D341Med (cell line): Measurements from ENCODE around the gene GNAL.
A peak's percentile ranks its signal among the peaks of the same experiment; 100 is the strongest.
"Not testable (repeated sequence)": the region's sequence is repeated elsewhere in the genome, so short reads cannot be mapped to it uniquely, and the experiment has no call there.

Source experiments
- DNase-seq: peaks from one replicate; pipeline ENCODE4 v3.0.0; 2012; ENCODE audit warnings: low spot score

Gene GNAL

DNA sequence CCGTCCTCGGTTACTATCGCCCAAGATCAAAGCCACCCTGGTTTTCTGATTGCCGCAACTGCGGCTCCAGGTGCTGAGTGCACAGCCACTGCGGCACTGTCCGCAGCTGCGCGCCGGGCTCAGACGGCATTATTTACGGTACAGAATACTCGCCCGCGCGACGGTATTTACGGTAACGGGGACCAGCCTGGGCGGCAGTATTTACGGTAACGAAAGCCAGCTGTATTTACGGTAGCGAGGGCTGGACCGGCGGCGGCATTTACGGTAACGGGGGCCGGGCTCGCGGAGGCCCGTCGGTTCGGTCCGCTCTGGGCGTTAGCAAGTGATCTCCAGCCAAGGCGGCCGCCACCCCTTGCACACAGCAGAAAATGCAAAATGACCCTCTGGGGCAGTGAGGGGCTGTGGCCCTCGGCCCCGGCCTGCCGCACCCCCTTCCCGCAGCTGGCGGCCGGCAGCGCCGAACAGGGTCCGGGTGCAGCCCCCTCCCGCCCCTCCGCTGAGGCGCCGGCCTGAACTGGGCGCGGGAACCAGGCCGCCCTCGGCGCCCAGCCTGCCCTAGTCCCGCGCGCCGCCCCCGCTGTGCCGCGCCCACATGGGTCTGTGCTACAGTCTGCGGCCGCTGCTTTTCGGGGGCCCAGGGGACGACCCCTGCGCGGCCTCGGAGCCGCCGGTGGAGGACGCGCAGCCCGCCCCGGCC lies at the start of gene GNAL:
Gene GNAL, plus strand, starts transcription at position 293 of the 697 bp plus-strand sequence. Its CDS starts 300 bp downstream, at position 593.
- peak; percentile 89 for DNase-seq

DNA sequence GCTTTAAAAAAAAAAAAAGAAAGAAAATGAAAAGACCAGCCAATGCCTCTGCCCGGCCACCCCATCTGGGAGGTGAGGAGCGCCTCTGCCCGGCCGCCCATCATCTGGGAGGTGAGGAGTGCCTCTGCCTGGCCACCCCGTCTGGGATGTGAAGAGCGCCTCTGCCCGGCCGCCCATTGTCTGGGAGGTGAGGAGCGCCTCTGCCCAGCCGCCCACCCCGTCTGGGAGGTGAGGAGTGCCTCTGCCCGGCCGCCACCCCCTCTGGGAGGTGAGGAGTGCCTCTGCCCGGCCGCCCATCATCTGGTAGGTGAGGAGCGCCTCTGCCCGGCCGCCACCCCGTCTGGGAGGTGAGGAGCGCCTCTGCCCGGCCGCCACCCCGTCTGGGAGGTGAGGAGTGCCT lies 41.8 kb upstream of the GNAL start:
- not testable (repeated sequence) for DNase-seq

DNA sequence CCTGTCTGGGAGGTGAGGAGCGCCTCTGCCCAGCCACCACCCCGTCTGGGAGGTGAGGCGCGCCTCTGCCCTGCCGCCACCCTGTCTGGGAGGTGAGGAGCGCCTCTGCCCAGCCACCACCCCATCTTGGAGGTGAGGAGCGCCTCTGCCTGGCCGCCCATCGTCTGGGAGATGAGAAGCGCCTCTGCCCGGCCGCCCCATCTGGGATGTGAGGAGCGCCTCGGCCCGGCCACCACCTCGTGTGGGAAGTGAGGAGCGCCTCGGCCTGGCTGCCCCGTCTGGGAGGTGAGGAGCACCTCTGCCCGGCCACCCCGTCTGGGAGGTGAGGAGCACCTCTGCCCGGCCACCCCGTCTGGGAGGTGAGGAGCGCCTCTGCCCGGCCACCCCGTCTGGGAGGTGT lies 41.3 kb upstream of the GNAL start:
- DNase-seq = not testable (repeated sequence)

DNA sequence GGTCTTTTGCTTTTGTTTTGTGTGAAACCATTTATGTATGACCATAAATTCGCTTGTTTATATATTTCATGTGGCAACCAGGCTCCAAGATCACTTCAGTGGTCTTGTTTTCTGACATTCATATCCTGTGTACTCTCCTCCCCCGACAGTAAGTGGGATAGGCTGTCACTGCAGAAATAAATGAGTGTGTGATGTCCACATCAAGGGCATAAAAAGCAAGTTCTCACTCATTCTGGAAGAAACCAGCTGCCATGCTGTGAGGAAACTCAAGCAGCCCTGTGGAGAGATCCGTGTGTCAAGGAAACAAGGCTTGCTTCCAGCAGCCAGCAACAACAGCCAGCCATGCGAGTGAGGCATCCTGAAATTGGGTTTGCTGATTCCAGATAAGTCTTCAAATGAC lies 39.2 kb upstream of the GNAL start:
- no peak for DNase-seq

DNA sequence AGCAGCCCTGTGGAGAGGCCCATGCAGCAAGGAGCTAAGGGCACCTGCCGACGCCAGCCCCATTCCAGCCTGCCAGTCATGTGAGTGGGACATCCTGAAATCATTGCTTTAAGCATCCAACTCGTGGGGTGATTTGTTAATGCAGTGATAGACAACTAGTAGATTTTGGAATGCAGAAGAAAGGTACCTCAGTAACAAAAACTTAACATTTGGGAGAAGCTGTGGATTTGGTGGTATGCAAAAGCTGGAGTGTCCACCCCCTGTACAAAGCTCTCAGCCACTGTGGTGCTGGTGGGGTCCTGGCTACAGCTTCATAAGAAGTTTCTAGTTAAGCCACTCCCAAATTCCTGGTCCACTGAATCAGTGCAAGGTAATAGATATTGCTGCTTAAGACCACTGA lies 37.2 kb upstream of the GNAL start:
- DNase-seq = no peak

DNA sequence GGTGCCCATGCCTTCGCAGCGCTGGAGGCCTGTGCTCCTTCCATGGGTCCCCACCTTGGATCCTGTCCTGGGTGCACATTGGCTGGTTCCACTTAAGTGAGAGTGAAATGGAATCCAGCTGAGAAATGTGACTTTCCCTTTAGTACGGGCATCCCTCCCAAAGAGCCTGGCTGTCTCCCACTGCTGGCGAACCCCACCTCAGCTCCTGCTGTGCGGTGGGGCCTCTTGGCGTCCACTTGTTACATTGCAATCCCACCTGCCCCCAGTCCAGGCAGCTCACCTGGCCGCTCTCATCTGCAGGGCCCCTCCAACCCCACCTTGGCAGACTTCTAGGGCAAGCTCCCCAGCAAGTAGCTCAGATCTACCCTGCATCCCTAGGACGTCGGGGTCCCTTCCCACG lies 35.5 kb upstream of the GNAL start:
- DNase-seq = peak; percentile 29

DNA sequence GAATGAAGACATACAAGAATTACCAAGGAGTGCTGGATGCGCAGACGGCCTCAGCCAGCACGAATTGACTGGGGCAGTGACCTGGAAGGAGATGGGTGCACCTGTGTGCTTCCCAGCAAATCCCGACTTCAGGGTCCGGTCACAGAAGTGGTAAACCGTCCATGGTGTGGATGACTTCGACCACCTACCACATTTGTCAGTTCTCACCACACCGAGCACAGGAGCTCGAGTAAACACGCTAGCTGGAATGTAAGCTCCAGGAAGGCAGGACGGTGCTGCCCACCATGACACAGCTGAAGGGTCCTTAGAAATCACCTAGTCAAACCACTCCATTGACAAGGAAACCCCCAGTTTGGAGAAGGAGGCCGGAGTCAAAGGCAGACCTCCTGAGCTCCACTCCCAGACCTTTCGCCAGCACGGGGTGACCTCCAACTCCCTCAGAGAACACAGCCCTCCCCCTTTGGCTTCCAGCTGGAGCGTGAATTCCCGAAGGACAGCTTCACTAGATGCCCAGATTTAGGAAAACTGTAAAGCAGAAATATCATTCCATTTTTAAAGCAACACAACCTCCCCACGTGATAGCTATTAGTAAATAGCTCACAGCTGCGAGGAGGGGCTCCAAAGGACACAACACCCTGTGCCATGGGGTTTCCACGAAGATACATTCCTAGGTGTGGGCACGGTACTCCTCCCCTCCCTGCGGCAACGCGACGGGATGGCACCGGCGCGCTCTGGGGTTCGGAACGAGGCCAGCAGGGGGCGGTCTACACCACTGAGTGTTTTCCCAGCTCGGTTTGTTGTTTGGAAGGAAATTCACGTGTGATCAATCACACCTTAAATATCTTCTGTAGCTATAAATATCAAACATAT lies 34.1 kb upstream of the GNAL start:
- DNase-seq = peak; percentile 80

DNA sequence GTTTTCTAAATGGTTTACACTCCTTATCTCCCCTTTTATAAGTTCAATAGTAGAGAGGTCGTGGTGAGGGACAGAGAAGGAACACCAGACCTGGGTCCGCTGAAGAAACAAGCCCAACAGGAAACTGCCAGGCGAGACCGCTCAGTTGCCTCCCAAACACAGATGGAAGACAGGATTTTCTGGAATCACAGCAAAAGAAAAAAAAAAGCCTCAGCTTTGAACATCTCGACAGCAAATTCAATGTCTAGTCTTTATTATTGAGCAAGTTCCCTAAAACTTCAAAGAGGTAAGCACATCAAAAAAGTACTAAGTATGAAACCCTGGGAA lies 33.5 kb upstream of the GNAL start:
- DNase-seq = no peak

DNA sequence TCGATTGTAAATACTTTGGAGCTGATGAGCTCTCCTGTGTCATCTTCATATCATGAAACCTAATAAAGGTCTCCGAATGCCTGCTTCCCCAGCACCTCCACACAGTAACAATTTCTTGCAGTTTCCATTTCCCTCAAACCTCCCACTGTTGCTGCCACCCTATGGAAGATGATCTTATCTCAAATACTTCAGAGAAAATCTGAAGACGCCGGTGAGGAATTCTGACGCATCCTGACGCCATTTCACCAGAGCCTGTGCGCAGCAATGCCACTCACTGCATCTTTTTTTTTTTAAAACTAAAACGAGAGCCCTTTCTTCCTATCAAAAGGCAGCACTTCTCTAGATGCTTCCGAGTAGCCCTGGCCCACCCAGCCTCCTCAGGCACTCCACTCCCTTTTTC lies 31.9 kb upstream of the GNAL start:
- DNase-seq = no peak

DNA sequence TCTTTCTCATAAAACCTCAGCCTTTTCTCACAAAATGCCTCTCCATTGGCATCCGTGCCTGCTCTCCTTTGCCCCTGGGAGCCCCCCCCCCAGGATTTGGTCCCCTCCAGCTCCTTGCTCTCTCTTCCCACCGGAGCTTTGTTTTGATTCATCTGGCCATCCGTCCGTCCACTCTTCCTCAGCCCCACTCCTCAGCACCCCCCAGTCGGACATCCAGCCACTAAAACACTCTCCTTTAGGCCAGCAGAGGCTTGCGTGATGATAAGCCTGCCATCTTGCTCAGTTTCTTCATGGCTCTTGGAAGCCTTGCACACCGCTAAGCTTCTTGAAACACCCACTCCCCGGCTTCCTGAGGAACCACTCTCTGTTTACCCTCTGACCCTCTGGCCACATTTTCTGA lies 31.5 kb upstream of the GNAL start:
- DNase-seq = peak; percentile 22

DNA sequence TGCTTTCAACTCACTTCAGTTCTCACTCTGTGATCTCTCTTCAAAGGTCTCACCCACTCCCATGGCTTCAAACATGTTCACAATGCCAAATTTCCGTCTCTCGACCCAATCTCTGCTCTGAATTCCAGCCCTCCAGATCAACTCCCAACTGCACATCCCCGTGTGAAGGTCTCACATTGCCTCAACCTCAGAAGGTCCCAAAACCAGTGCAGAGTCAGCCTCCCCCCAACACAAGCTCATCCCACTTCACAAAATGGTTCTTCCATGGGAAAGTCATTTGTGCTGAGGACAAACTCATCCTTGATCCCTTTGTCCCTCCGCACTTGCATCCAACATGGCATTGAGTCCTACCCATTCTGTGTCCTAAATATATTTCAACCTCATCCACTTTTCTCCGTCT lies 31.0 kb upstream of the GNAL start:
- DNase-seq = no peak

DNA sequence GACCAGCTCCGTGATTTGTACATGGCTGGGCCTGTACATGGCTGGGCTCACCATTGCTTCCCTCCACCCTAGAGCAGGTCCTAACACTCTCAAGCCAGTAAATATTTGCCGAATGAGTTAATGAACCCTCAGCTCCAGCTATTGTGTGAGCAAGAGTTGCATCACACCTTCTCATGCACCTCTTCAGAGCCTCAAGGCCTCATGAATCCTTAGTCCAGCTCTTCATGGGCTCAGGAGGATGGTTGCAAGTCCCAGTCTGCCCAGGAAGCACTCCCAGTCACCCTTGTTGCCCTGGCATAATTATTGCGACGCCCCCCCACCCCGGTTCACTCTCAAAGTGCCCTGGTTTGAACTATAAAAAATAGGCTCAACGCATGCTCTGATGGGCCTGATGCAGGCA lies 30.1 kb upstream of the GNAL start:
- no peak for DNase-seq

DNA sequence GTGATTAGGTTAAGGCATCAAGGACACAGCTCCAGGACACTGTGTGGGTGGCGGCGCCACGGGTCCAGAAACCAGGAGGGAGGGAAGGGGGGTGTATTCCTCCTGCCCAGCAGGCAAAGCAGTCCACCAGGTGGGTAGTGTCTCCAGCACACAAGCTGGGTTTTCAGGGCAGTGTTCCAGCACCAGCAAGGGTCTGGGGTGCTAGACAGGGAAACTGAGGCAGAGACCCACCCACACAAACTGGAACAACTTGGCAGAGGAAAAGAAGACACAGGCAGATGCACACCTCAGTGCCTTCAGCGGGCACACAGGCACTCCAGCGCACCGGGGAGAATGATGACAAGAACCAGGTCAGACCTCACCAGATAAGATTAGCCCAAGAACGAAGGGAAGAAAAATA lies 28.4 kb upstream of the GNAL start:
- DNase-seq = no peak

DNA sequence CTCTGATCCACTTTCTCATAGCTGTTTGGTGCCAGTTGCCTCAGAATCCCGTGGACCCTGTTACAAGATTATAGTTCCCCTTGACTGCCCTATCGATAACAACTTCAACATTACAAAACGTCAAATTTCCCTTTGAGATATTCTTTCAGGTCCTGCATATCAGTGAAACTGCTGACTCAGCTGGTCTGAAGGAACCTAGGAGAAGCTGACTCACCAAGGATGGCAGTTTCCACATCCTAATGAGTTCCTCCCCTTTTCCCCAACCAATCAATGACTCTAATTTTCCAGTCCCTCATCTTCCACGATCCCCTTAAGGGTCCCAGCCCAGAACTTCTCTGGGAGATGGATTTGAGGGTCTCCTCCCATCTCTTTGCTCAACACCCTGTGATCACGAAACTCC lies 27.6 kb upstream of the GNAL start:
- no peak for DNase-seq

DNA sequence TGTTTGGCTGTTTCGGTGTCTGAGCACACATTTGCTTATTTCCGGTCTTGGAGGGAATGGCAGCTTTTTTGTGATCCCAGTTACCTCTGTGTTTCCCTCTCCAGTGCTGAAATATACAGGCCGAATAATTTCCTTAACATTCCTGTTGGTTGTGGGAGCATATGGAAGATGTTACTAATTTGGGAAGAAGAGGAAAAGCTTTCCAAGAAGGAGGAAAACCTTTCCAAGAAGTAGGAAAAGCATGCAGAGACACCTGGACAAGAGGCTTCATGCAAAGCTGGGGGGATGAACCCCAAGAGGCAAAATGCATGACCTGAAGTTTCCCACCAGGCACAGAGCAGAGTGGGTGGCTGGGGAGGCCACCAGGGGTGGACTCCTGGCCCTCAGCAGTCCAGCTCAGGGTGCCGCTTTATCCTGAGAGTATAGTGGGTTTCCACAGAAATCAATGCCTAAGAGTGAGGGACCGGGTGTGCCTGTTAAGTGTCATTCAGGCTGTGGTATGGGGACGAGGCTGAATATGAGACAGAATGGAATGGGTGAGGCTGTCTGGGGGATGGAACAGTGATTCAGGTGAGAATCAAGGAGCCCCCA lies 25.5 kb upstream of the GNAL start:
- no peak for DNase-seq

DNA sequence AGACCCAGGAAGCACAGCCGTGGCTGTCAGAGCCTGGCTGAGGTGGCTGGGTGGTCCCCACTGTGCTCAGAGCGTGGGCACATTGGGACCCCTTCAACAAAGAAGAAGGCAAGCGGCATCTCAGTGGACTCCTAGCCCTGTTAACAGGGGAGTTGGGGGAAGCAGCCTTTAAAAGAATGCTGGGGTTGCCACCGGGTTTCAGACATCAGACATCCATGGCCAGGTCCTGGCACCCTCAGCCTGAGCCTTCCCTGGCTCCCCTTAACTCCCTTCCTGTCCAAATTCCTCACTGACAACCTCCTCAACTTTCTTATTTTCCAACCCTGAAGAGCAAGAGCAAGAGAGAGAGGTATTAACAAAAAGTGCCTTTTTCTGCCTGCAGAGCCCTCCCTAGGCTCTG lies 24.8 kb upstream of the GNAL start:
- peak; percentile 12 for DNase-seq

DNA sequence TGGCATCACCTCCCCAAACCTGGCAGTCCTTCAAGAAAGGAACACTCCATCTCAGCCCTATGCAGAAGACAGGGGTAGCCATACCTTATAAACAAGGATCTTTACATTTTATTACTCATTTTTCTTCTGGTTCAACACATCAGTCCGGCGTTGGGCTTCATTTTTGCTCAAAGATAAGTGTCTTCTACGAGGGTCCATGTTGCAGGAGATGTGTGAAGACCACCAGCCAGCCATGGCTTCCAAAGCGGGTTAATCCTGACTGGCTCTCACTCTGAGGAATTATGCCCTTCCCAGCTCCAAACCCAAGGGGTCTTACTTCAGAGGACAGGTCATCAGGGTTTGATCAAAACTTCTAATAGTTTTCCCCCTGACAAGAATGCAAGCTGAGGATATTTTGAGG lies 23.9 kb upstream of the GNAL start:
- no peak for DNase-seq

DNA sequence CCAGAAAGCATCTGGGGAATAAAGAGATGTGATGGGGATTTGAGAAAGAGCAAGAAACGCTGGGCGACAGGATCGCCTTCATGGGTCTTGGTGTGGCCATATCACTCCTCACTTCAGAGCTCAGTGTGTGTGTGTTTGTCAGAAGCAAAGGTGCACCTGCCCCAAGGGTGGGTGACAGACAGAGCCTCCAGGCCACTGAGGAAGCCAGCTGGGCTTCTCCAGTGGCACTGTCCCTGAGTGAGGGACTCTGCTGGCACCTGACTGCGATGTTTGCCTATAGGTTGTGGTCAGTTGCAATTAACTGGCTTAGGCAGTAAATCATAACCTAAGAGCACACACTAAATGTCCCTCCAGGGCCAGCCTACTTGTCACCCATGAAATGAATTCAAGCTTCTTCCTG lies 23.5 kb upstream of the GNAL start:
- no peak for DNase-seq

DNA sequence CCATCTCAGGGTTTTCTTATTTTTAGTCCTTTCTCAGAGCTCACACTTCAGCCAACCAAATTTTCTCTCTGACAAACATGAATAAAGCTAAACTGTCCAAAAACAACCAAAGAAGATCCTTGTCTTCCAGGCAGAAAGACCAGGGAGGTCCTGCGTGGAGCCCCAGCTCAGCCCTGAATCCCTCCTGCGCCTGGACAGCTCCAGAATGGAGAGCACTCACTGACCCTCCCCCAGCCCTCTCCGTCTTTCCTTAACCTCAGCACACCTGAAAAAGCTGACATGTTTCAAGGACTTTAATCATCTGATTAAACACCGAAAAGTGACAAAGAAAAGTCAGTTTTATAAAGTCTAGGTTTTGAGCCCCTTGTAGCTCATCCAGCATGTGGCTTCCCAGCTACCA lies 22.9 kb upstream of the GNAL start:
- no peak for DNase-seq

DNA sequence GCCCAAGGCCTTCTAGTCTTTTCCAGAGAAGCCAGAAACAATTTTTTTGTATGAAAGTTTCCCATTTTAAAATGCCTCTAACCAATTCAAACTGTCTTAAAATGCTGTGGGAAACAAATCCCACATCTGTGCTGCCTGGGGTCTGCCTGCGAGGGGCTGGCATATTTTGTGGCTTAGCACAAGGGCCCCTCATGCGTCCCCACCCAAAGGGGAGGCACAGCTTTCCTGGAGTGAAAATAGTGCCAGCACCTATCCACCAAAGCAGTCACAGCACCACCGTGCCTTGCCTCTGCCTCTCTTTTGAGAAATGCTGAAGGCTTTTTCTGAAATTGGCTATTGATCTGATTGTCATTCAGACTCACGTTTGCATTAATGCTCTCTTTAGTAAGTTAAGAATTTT lies 22.2 kb upstream of the GNAL start:
- DNase-seq = peak; percentile 22

DNA sequence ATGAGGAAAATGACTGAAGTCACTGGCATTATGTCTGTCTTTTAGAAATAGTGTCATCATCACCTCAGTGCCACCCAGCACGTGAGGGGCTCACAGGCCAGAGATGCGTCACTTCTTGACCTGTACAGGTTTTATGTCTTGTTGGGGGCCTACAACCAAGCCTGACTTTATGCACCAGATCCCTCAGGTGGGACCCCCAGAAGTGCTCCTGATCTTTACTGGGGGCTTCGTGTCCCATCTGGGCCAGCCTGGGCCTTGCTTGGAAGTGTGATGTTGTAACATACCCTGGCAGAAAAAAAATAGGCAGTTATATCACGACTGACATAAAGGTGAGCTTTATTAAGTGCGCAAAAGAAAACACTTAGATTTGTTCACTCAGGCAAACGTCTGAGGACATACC lies 21.5 kb upstream of the GNAL start:
- peak; percentile 16 for DNase-seq

DNA sequence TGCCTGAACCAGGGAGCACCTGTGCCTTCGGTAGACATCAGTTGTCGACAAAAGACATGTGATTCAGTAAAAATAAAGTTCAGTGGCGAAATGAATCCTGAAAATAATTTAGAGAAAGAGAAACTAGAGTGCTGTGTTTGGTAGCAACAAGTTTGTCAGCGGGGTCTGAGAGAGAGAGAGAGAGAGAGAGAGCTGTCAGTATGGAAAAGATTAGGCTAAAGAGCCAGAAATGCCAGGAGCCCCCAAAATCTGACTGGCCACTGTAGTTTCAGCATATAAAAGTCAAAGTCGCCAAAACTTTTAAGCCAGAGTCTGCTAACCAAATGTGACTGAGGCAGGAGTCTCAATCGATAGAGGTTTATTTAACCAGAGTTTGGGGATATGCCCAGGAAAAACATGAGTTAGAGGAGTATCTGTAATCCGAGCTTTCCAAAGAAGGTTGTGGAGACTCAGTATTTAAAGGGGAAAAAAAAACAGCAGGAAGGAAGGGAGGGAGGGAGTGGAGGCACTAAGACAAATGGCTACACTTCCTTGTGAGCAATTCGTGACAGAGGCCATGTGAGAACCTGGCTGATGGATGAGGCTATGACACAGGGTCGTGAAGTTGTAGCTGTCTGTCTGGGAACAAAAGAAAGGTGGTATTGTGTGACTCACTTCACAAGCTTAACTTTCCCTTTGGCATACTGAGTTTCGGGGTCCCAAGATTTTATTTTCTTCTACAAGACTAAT lies 20.5 kb upstream of the GNAL start:
- no peak for DNase-seq
